ENCODE results near the gene MGAT3.

MGAT3 gene

GRCh38 chr22:39473851-39474250, 17.0 kb downstream of the MGAT3 start:
- Histone ChIP-seq H3K9me3 (ENCODE audit: low read depth, low read length) (no peaks in the 10 kb centered on the region), H3K27ac (no peak overlapping the region), H3K36me3 (ENCODE audit: insufficient read depth, low read length) (no peaks in the 10 kb centered on the region), H3K9ac (ENCODE audit: insufficient read length) (no peak overlapping the region), H3K4me3 (no peak overlapping the region)
- TF ChIP-seq POLR2AphosphoS5 (IDR thresholded peaks at IDR 0.05; ENCODE audit: borderline replicate concordance, low read depth, low read length) (no peak), EZH2 (IDR thresholded peaks at IDR 0.05) (no peak), FOXP2 (optimal IDR thresholded peaks at IDR 0.05; ENCODE audit: control extremely low read depth, extremely low read length, insufficient read depth) (no peak)
- no peak for DNase-seq (ENCODE audit: low read depth, low spot score)

- no peak overlapping the region for H3K27ac ChIP-seq
- no peak overlapping the region for H3K4me3 ChIP-seq
- H3K9ac ChIP-seq (ENCODE audit: insufficient read length): no peak overlapping the region
- no peaks in the 10 kb centered on the region for H3K36me3 ChIP-seq (ENCODE audit: insufficient read depth, low read length)
- no peaks in the 10 kb centered on the region for H3K9me3 ChIP-seq (ENCODE audit: low read depth, low read length)
- TF ChIP-seq FOXP2 (optimal IDR thresholded peaks at IDR 0.05; ENCODE audit: control extremely low read depth, extremely low read length, insufficient read depth) (no peak), EZH2 (IDR thresholded peaks at IDR 0.05) (no peak), POLR2AphosphoS5 (IDR thresholded peaks at IDR 0.05; ENCODE audit: borderline replicate concordance, low read depth, low read length) (no peak)
- no peak for DNase-seq (ENCODE audit: low read depth, low spot score)
Measured at GRCh38 chr22:39474351-39475111, 17.7 kb downstream of the MGAT3 start.

GRCh38 chr22:39475337-39475736, 18.5 kb downstream of the MGAT3 start:
- no peaks in the 10 kb centered on the region for H3K9me3 ChIP-seq (ENCODE audit: low read depth, low read length)
- no peak overlapping the region for H3K9ac ChIP-seq (ENCODE audit: insufficient read length)
- no peak for DNase-seq (ENCODE audit: low read depth, low spot score)
- H3K4me3 ChIP-seq: no peak overlapping the region
- H3K27ac ChIP-seq: no peak overlapping the region
- H3K36me3 ChIP-seq (ENCODE audit: insufficient read depth, low read length): no peaks in the 10 kb centered on the region
- TF ChIP-seq POLR2AphosphoS5 (IDR thresholded peaks at IDR 0.05; ENCODE audit: borderline replicate concordance, low read depth, low read length): no peak
- no peak for TF ChIP-seq FOXP2 (optimal IDR thresholded peaks at IDR 0.05; ENCODE audit: control extremely low read depth, extremely low read length, insufficient read depth)
- no peak for TF ChIP-seq EZH2 (IDR thresholded peaks at IDR 0.05)

- no peak overlapping the region for H3K4me3 ChIP-seq
- no peak for DNase-seq (ENCODE audit: low read depth, low spot score)
- H3K9ac ChIP-seq (ENCODE audit: insufficient read length): no peak overlapping the region
- TF ChIP-seq POLR2AphosphoS5 (IDR thresholded peaks at IDR 0.05; ENCODE audit: borderline replicate concordance, low read depth, low read length) (no peak), FOXP2 (optimal IDR thresholded peaks at IDR 0.05; ENCODE audit: control extremely low read depth, extremely low read length, insufficient read depth) (no peak), EZH2 (IDR thresholded peaks at IDR 0.05) (no peak)
- no peaks in the 10 kb centered on the region for H3K9me3 ChIP-seq (ENCODE audit: low read depth, low read length)
- H3K27ac ChIP-seq: no peak overlapping the region
- H3K36me3 ChIP-seq (ENCODE audit: insufficient read depth, low read length): no peaks in the 10 kb centered on the region
Measured at GRCh38 chr22:39475902-39476301, 19.1 kb downstream of the MGAT3 start.

GRCh38 chr22:39476664-39477063, 19.9 kb downstream of the MGAT3 start:
- no peak for DNase-seq (ENCODE audit: low read depth, low spot score)
- Histone ChIP-seq H3K4me3 (no peak overlapping the region), H3K9ac (ENCODE audit: insufficient read length) (no peak overlapping the region), H3K9me3 (ENCODE audit: low read depth, low read length) (no peaks in the 10 kb centered on the region), H3K27ac (no peak overlapping the region), H3K36me3 (ENCODE audit: insufficient read depth, low read length) (no peaks in the 10 kb centered on the region)
- TF ChIP-seq EZH2 (IDR thresholded peaks at IDR 0.05) (no peak), FOXP2 (optimal IDR thresholded peaks at IDR 0.05; ENCODE audit: control extremely low read depth, extremely low read length, insufficient read depth) (no peak), POLR2AphosphoS5 (IDR thresholded peaks at IDR 0.05; ENCODE audit: borderline replicate concordance, low read depth, low read length) (no peak)

- H3K9ac ChIP-seq (ENCODE audit: insufficient read length): no peak overlapping the region
- no peak overlapping the region for H3K27ac ChIP-seq
- H3K4me3 ChIP-seq: no peak overlapping the region
- no peaks in the 10 kb centered on the region for H3K9me3 ChIP-seq (ENCODE audit: low read depth, low read length)
- H3K36me3 ChIP-seq (ENCODE audit: insufficient read depth, low read length): no peaks in the 10 kb centered on the region
- no peak for DNase-seq (ENCODE audit: low read depth, low spot score)
- no peak for TF ChIP-seq POLR2AphosphoS5 (IDR thresholded peaks at IDR 0.05; ENCODE audit: borderline replicate concordance, low read depth, low read length)
- TF ChIP-seq EZH2 (IDR thresholded peaks at IDR 0.05): no peak
- TF ChIP-seq FOXP2 (optimal IDR thresholded peaks at IDR 0.05; ENCODE audit: control extremely low read depth, extremely low read length, insufficient read depth): no peak
Measured at GRCh38 chr22:39477542-39477941, 20.7 kb downstream of the MGAT3 start.

GRCh38 chr22:39478441-39478850, 21.6 kb downstream of the MGAT3 start:
- no peak overlapping the region for H3K27ac ChIP-seq
- H3K9me3 ChIP-seq (ENCODE audit: low read depth, low read length): no peaks in the 10 kb centered on the region
- H3K36me3 ChIP-seq (ENCODE audit: insufficient read depth, low read length): no peaks in the 10 kb centered on the region
- no peak for DNase-seq (ENCODE audit: low read depth, low spot score)
- no peak for TF ChIP-seq POLR2AphosphoS5 (IDR thresholded peaks at IDR 0.05; ENCODE audit: borderline replicate concordance, low read depth, low read length)
- no peak for TF ChIP-seq EZH2 (IDR thresholded peaks at IDR 0.05)
- TF ChIP-seq FOXP2 (optimal IDR thresholded peaks at IDR 0.05; ENCODE audit: control extremely low read depth, extremely low read length, insufficient read depth): no peak
- no peak overlapping the region for H3K4me3 ChIP-seq
- no peak overlapping the region for H3K9ac ChIP-seq (ENCODE audit: insufficient read length)

GRCh38 chr22:39479254-39479653, 22.4 kb downstream of the MGAT3 start:
- Histone ChIP-seq H3K9me3 (ENCODE audit: low read depth, low read length) (no peaks in the 10 kb centered on the region), H3K27ac (no peak overlapping the region), H3K4me3 (no peak overlapping the region), H3K9ac (ENCODE audit: insufficient read length) (no peak overlapping the region), H3K36me3 (ENCODE audit: insufficient read depth, low read length) (no peaks in the 10 kb centered on the region)
- DNase-seq (ENCODE audit: low read depth, low spot score): no peak
- TF ChIP-seq EZH2 (IDR thresholded peaks at IDR 0.05): no peak
- no peak for TF ChIP-seq FOXP2 (optimal IDR thresholded peaks at IDR 0.05; ENCODE audit: control extremely low read depth, extremely low read length, insufficient read depth)
- TF ChIP-seq POLR2AphosphoS5 (IDR thresholded peaks at IDR 0.05; ENCODE audit: borderline replicate concordance, low read depth, low read length): no peak

GRCh38 chr22:39480557-39480956, 23.7 kb downstream of the MGAT3 start:
- no peak for DNase-seq (ENCODE audit: low read depth, low spot score)
- Histone ChIP-seq H3K36me3 (ENCODE audit: insufficient read depth, low read length) (no peaks in the 10 kb centered on the region), H3K4me3 (no peak overlapping the region), H3K27ac (no peak overlapping the region), H3K9ac (ENCODE audit: insufficient read length) (no peak overlapping the region), H3K9me3 (ENCODE audit: low read depth, low read length) (no peaks in the 10 kb centered on the region)
- TF ChIP-seq POLR2AphosphoS5 (IDR thresholded peaks at IDR 0.05; ENCODE audit: borderline replicate concordance, low read depth, low read length) (no peak), FOXP2 (optimal IDR thresholded peaks at IDR 0.05; ENCODE audit: control extremely low read depth, extremely low read length, insufficient read depth) (no peak), EZH2 (IDR thresholded peaks at IDR 0.05) (no peak)

All from SK-N-MC (cell line).